A549 (cell line): Measurements from ENCODE around the gene GALNTL6.

Experiments used
- ELK1 ChIP-seq: fragments of 150-350 bp; IDR thresholded peaks from 2 replicates; pipeline ENCODE4 v1.6.1; 2014; ENCODE audit warnings: low read depth, mild to moderate bottlenecking, low read length
- JUN ChIP-seq, 2 experiments: fragments of >200 bp; sonication (Bioruptor Twin); formaldehyde crosslinking; IDR thresholded peaks; 2 replicates in 1 of 2; 3 replicates in 1 of 2; pipeline ENCODE4 v1.6.1; 2016 to 2017
- POLR2A ChIP-seq: IDR thresholded peaks from 2 replicates; pipeline ENCODE4 v1.6.1; 2012; ENCODE audit warnings: mild to moderate bottlenecking, low read length
- RFX5 ChIP-seq: fragments of 450-650 bp; IDR thresholded peaks from 2 replicates; pipeline ENCODE4 v1.7.1; 2014; ENCODE audit warnings: antibody characterized with exemption, mild to moderate bottlenecking, moderate library complexity
- RNF2 ChIP-seq: fragments of 200-600 bp; sonication (generic); IDR thresholded peaks from 2 replicates; pipeline ENCODE4 v1.6.1; 2016; ENCODE audit warnings: low read depth, mild to moderate bottlenecking, antibody characterized with exemption, moderate library complexity, borderline replicate concordance
- ZSCAN20 ChIP-seq: fragments of 250-450 bp; sonication (Bioruptor Pico); IDR thresholded peaks from 2 replicates; pipeline ENCODE4 v1.8.0; 2022; ENCODE audit warnings: mild to moderate bottlenecking, moderate library complexity
- TF ChIP-seq, protein P1 (sequence below): fragments of >200 bp; sonication (Bioruptor Twin); formaldehyde crosslinking; IDR thresholded peaks from 3 replicates; pipeline ENCODE4 v1.5.1; 2016

GRCh38 chr4:172412851-172413580, 599.8 kb downstream of the GALNTL6 start:
- no peak for TF ChIP-seq RFX5
- TF ChIP-seq, protein P1, sequence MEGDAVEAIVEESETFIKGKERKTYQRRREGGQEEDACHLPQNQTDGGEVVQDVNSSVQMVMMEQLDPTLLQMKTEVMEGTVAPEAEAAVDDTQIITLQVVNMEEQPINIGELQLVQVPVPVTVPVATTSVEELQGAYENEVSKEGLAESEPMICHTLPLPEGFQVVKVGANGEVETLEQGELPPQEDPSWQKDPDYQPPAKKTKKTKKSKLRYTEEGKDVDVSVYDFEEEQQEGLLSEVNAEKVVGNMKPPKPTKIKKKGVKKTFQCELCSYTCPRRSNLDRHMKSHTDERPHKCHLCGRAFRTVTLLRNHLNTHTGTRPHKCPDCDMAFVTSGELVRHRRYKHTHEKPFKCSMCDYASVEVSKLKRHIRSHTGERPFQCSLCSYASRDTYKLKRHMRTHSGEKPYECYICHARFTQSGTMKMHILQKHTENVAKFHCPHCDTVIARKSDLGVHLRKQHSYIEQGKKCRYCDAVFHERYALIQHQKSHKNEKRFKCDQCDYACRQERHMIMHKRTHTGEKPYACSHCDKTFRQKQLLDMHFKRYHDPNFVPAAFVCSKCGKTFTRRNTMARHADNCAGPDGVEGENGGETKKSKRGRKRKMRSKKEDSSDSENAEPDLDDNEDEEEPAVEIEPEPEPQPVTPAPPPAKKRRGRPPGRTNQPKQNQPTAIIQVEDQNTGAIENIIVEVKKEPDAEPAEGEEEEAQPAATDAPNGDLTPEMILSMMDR, result no peak
- TF ChIP-seq POLR2A, result no peak
- no peak for TF ChIP-seq ELK1
- no peak for TF ChIP-seq RNF2
- TF ChIP-seq JUN (IDR thresholded peaks at IDR 0.05), result no peak
- TF ChIP-seq ZSCAN20, result no peak
